GM12892 (cell line): Measurements from ENCODE around the gene KAT14.

Experiments
- POLR2A ChIP-seq: IDR thresholded peaks from 2 replicates; pipeline ENCODE4 v1.6.1; 2011; ENCODE audit warnings: low read depth, low read length, control low read depth
- POLR2AphosphoS5 ChIP-seq: IDR thresholded peaks from 2 replicates; pipeline ENCODE4 v1.6.1; 2011; ENCODE audit warnings: low read depth, low read length, control low read depth
- TAF1 ChIP-seq: IDR thresholded peaks from 2 replicates; pipeline ENCODE4 v1.6.1; 2011; ENCODE audit warnings: low read depth, mild to moderate bottlenecking, control low read depth, low read length, borderline replicate concordance

GRCh38 chr20:18197382-18198070 lies 59.9 kb downstream of the KAT14 start:
- TF ChIP-seq POLR2A (no peak), POLR2AphosphoS5 (no peak), TAF1 (no peak)
